Endodermal cell (in vitro differentiated cells): ENCODE data around the gene GNAQ. TPM values are rescaled to one million over a fixed set of nuclear protein-coding genes. Genes with fewer than 3 reads are reported as not detected.

Source experiments
- DNase-seq: peaks from one replicate; pipeline ENCODE4 v3.0.0-alpha.2; 2017
- H3K27ac ChIP-seq: 2 replicates; pipeline ENCODE4 v1.5.1; 2013; ENCODE audit warnings: mild to moderate bottlenecking, low read depth, low read length, moderate library complexity
- H3K27me3 ChIP-seq: 2 replicates; pipeline ENCODE4 v1.6.1; 2013; ENCODE audit warnings: mild to moderate bottlenecking, low read length, moderate library complexity; ENCODE audit not compliant: insufficient read depth, control insufficient read depth, poor library complexity, severe bottlenecking
- H3K36me3 ChIP-seq: 2 replicates; pipeline ENCODE4 v1.7.0; 2013; ENCODE audit warnings: mild to moderate bottlenecking, low read length, moderate library complexity; ENCODE audit not compliant: control insufficient read depth, insufficient read depth
- H3K4me1 ChIP-seq: one replicate; pipeline ENCODE4 v1.7.0; 2013; ENCODE audit warnings: low read length; ENCODE audit not compliant: control insufficient read depth, insufficient read depth
- H3K4me3 ChIP-seq: 2 replicates; pipeline ENCODE4 v1.5.1; 2013; ENCODE audit warnings: mild to moderate bottlenecking, low read length, moderate library complexity
- H3K9ac ChIP-seq: 2 replicates; pipeline ENCODE4 v1.6.1; 2013; ENCODE audit warnings: mild to moderate bottlenecking, low read length, moderate library complexity; ENCODE audit not compliant: poor library complexity, severe bottlenecking; ENCODE audit errors: extremely low read depth
- H3K9me3 ChIP-seq: 2 replicates; pipeline ENCODE4 v1.6.1; 2013; ENCODE audit warnings: mild to moderate bottlenecking, low read length, moderate library complexity; ENCODE audit not compliant: control insufficient read depth
- H3K27ac Mint-ChIP-seq: 2 replicates; pipeline ENCODE4 v1.8.0; 2020; ENCODE audit warnings: mixed read lengths
- H3K27me3 Mint-ChIP-seq: 2 replicates; pipeline ENCODE4 v1.8.0; 2021; ENCODE audit warnings: mild to moderate bottlenecking, mixed read lengths; ENCODE audit not compliant: insufficient read depth
- H3K36me3 Mint-ChIP-seq: 2 replicates; pipeline ENCODE4 v1.8.0; 2020; ENCODE audit warnings: low read depth, mixed read lengths
- H3K4me1 Mint-ChIP-seq: 2 replicates; pipeline ENCODE4 v1.8.0; 2020; ENCODE audit warnings: mixed read lengths
- H3K4me3 Mint-ChIP-seq: 2 replicates; pipeline ENCODE4 v1.8.0; 2020; ENCODE audit warnings: mild to moderate bottlenecking, moderate library complexity, mixed read lengths
- H3K9me3 Mint-ChIP-seq: 2 replicates; pipeline ENCODE4 v1.8.0; 2020; ENCODE audit warnings: mild to moderate bottlenecking, mixed read lengths
- CTCF ChIP-seq: fragments of 200-600 bp; sonication (generic); conservative IDR thresholded peaks from 2 replicates; pipeline ENCODE4 v1.5.0; 2021; ENCODE audit warnings: antibody characterized with exemption, mild to moderate bottlenecking
- WGBS, 2 experiments: methylation state at CpG; one replicate each; pipeline versions ENCODE4 v1.1.5 to v1.1.7; 2013; ENCODE audit warnings: missing lambda C conversion rate in 2 of 2, mixed read lengths in 1 of 2; ENCODE audit not compliant: insufficient coverage in 1 of 2, insufficient read length in 1 of 2; 5-methylcytosine and 5-hydroxymethylcytosine counted together
- total RNA-seq, 2 donors: library from RNA; stranded (reverse); fragmentation: NEBNext Ultra II Directional in 1 of 2; extraction: Animal tissue kit (Norgen Biotek cat#: 25700) in 1 of 2; gene quantifications; 2 replicates in 1 of 2; 3 replicates in 1 of 2; pipeline ENCODE4 v1.2.1, GENCODE V29; 2021

The GNAQ gene
- total RNA-seq, 2 donors from 2014 or later = 46.0 to 57.6 TPM

- TF ChIP-seq CTCF = no peak
- no peak overlapping the region for H3K9ac ChIP-seq
- 88 to 91% methylated on average over 1 to 4 of the region's 4 CpGs for WGBS, 2 experiments
- Mint-ChIP-seq H3K9me3 (no peaks in the 10 kb centered on the region), H3K36me3 (no peaks in the 10 kb centered on the region), H3K27me3 (no peaks in the 10 kb centered on the region), H3K27ac (no peak overlapping the region), H3K4me1 (no peaks in the 10 kb centered on the region), H3K4me3 (no peak overlapping the region)
- no peak overlapping the region for H3K27ac ChIP-seq
- H3K27me3 ChIP-seq = no peaks in the 10 kb centered on the region
- H3K4me1 ChIP-seq = no peaks in the 10 kb centered on the region
- no peaks in the 10 kb centered on the region for H3K9me3 ChIP-seq
- no peak for DNase-seq
- H3K36me3 ChIP-seq = no peaks in the 10 kb centered on the region
- H3K4me3 ChIP-seq = no peak overlapping the region
Measured at GRCh38 chr9:77672183-77672582, 359.4 kb downstream of the GNAQ start.

- Histone ChIP-seq H3K9me3 (no peaks in the 10 kb centered on the region), H3K4me1 (no peaks in the 10 kb centered on the region), H3K27me3 (no peaks in the 10 kb centered on the region), H3K4me3 (no peak overlapping the region), H3K36me3 (no peaks in the 10 kb centered on the region), H3K9ac (no peak overlapping the region), H3K27ac (no peak overlapping the region)
- no peak for TF ChIP-seq CTCF
- DNase-seq = no peak
- H3K27ac Mint-ChIP-seq = no peak overlapping the region
- H3K4me1 Mint-ChIP-seq = no peaks in the 10 kb centered on the region
- H3K4me3 Mint-ChIP-seq = no peak overlapping the region
- no peaks in the 10 kb centered on the region for H3K36me3 Mint-ChIP-seq
- no peaks in the 10 kb centered on the region for H3K9me3 Mint-ChIP-seq
- H3K27me3 Mint-ChIP-seq = no peaks in the 10 kb centered on the region
- WGBS, 2 experiments = 90% methylated on average over 1 of the region's 1 CpG; no CpG with 5 or more reads in 1 of the 2 experiments
Measured at GRCh38 chr9:77667151-77667550, 364.5 kb downstream of the GNAQ start.

Other genes starting within 250 kb of the GNAQ start
- 10 to 100 TPM; 52.8 to 71.6 TPM for gene CEP78, start 204.3 kb upstream of the GNAQ start, total RNA-seq